Smooth muscle cell (in vitro differentiated cells): ENCODE measurements around the gene LYPD6B. TPM values are rescaled to one million over a fixed set of nuclear protein-coding genes. Genes with fewer than 3 reads are reported as not detected.

Experiments
- DNase-seq: peaks from one replicate; lab custom pipeline; 2025; ENCODE audit not compliant: unreplicated experiment; lab: John Stamatoyannopoulos, UW
- H2AFZ ChIP-seq: fragments of 200-600 bp; sonication (generic); 2 replicates; pipeline ENCODE4 v1.6.0; 2016; ENCODE audit warnings: antibody characterized with exemption, low read depth, mild to moderate bottlenecking
- H3F3A ChIP-seq: fragments of 200-600 bp; sonication (generic); 2 replicates; pipeline ENCODE4 v1.6.0; 2017; ENCODE audit warnings: antibody characterized with exemption, low read depth
- H3K27ac ChIP-seq: fragments of 200-600 bp; sonication (generic); 2 replicates; pipeline ENCODE4 v1.5.1; 2016; ENCODE audit warnings: low read depth, mild to moderate bottlenecking
- H3K27me3 ChIP-seq: fragments of 200-600 bp; sonication (generic); 2 replicates; pipeline ENCODE4 v1.6.1; 2016; ENCODE audit warnings: low read depth, mild to moderate bottlenecking
- H3K36me3 ChIP-seq: fragments of 200-600 bp; sonication (generic); 2 replicates; pipeline ENCODE4 v1.5.1; 2016; ENCODE audit warnings: low read depth
- H3K4me1 ChIP-seq: fragments of 200-600 bp; sonication (generic); 2 replicates; pipeline ENCODE4 v1.5.1; 2016; ENCODE audit warnings: low read depth
- H3K4me2 ChIP-seq: fragments of 200-600 bp; sonication (generic); 2 replicates; pipeline ENCODE4 v1.6.0; 2016; ENCODE audit warnings: mild to moderate bottlenecking
- H3K4me3 ChIP-seq: fragments of 200-600 bp; sonication (generic); 2 replicates; pipeline ENCODE4 v1.5.1; 2016; ENCODE audit warnings: mild to moderate bottlenecking
- H3K79me2 ChIP-seq: fragments of 200-600 bp; sonication (generic); 2 replicates; pipeline ENCODE4 v1.6.0; 2016; ENCODE audit warnings: low read depth, mild to moderate bottlenecking
- H3K9ac ChIP-seq: fragments of 200-600 bp; sonication (generic); 2 replicates; pipeline ENCODE4 v1.6.0; 2016; ENCODE audit warnings: low read depth
- H3K9me3 ChIP-seq: fragments of 200-600 bp; sonication (generic); replicated peaks from 2 replicates; pipeline ENCODE4 v1.5.1; 2016; ENCODE audit warnings: low read depth
- H4K20me1 ChIP-seq: fragments of 200-600 bp; sonication (generic); 2 replicates; pipeline ENCODE4 v1.6.0; 2016; ENCODE audit warnings: low read depth
- CTCF ChIP-seq: fragments of 200-600 bp; sonication (generic); IDR thresholded peaks from 2 replicates; pipeline ENCODE4 v1.5.1; 2017; ENCODE audit warnings: borderline replicate concordance, mild to moderate bottlenecking, antibody characterized with exemption; ENCODE audit not compliant: insufficient read depth, poor library complexity, severe bottlenecking
- WGBS: methylation state at CpG from one replicate; pipeline ENCODE4 v1.1.7; 2016; ENCODE audit warnings: low lambda C conversion rate; 5-methylcytosine and 5-hydroxymethylcytosine counted together
- polyA plus RNA-seq: library from polyadenylated mRNA; unstranded; fragments of >200 nt; fragmentation: Nextera tagmentation; extraction: Ambion mirVana; gene quantifications from 2 replicates; pipeline ENCODE4 v1.2.1, GENCODE V29; 2016
- total RNA-seq: library from RNA; depleted of rRNA; stranded (reverse); fragments of >200 nt; gene quantifications from 2 replicates; pipeline ENCODE4 v1.2.3, GENCODE V29; 2014

LYPD6B gene
- total and polyA plus RNA-seq, 2 experiments from 2014 or later, result 4.9 to 10.6 TPM

GRCh38 chr2:148992448-148992847 is 46.1 kb upstream of the LYPD6B start:
- Histone ChIP-seq H3K36me3 (no peaks in the 10 kb centered on the region), H3K9me3 (no peaks in the 10 kb centered on the region), H3K79me2 (no peaks in the 10 kb centered on the region), H2AFZ (no peak overlapping the region), H3K9ac (no peak overlapping the region), H3K4me3 (no peak overlapping the region), H3K27me3 (no peaks in the 10 kb centered on the region), H3K4me2 (no peak overlapping the region), H4K20me1 (no peaks in the 10 kb centered on the region), H3F3A (no peaks in the 10 kb centered on the region), H3K4me1 (no peaks in the 10 kb centered on the region), H3K27ac (no peak overlapping the region)
- no peak for DNase-seq
- no peak for TF ChIP-seq CTCF

- no peaks in the 10 kb centered on the region for H3K36me3 ChIP-seq
- H3K79me2 ChIP-seq, result no peaks in the 10 kb centered on the region
- H2AFZ ChIP-seq, result peak overlapping the region; percentile 12
- H3K4me2 ChIP-seq, result no peak overlapping the region
- DNase-seq, result no peak
- H3K4me3 ChIP-seq, result no peak overlapping the region
- H3K27ac ChIP-seq, result no peak overlapping the region
- 51% methylated on average over 3 of the region's 3 CpGs for WGBS
- no peaks in the 10 kb centered on the region for H4K20me1 ChIP-seq
- H3K9me3 ChIP-seq, result no peaks in the 10 kb centered on the region
- H3F3A ChIP-seq, result no peaks in the 10 kb centered on the region
- no peaks in the 10 kb centered on the region for H3K27me3 ChIP-seq
- H3K4me1 ChIP-seq, result no peaks in the 10 kb centered on the region
- no peak overlapping the region for H3K9ac ChIP-seq
- TF ChIP-seq CTCF, result no peak
Measured at GRCh38 chr2:148993351-148993750, 45.1 kb upstream of the LYPD6B start.

GRCh38 chr2:148994341-148994740 is 44.2 kb upstream of the LYPD6B start:
- no peak for TF ChIP-seq CTCF
- Histone ChIP-seq H3K27ac (no peak overlapping the region), H3K79me2 (no peaks in the 10 kb centered on the region), H3K4me2 (no peak overlapping the region), H3K9me3 (no peaks in the 10 kb centered on the region), H3K27me3 (no peaks in the 10 kb centered on the region), H3K4me3 (no peak overlapping the region), H3F3A (no peaks in the 10 kb centered on the region), H3K36me3 (no peaks in the 10 kb centered on the region), H2AFZ (no peak overlapping the region), H3K9ac (no peak overlapping the region), H4K20me1 (no peaks in the 10 kb centered on the region), H3K4me1 (peaks cover 4% of the 10 kb centered on the region)
- WGBS, result 92% methylated on average over 8 of the region's 8 CpGs
- DNase-seq, result no peak

- no peak overlapping the region for H3K4me2 ChIP-seq
- DNase-seq, result no peak
- no peaks in the 10 kb centered on the region for H3K9me3 ChIP-seq
- no peak for TF ChIP-seq CTCF
- no peaks in the 10 kb centered on the region for H3K36me3 ChIP-seq
- WGBS, result 96% methylated on average over 6 of the region's 6 CpGs
- H2AFZ ChIP-seq, result no peak overlapping the region
- no peaks in the 10 kb centered on the region for H3F3A ChIP-seq
- H3K79me2 ChIP-seq, result no peaks in the 10 kb centered on the region
- no peaks in the 10 kb centered on the region for H3K27me3 ChIP-seq
- no peaks in the 10 kb centered on the region for H4K20me1 ChIP-seq
- no peak overlapping the region for H3K27ac ChIP-seq
- H3K4me3 ChIP-seq, result no peak overlapping the region
- H3K9ac ChIP-seq, result no peak overlapping the region
- H3K4me1 ChIP-seq, result peaks cover 16% of the 10 kb centered on the region
Measured at GRCh38 chr2:148996805-148997204, 41.7 kb upstream of the LYPD6B start.
